GM18867 (cell line): ENCODE results near the gene PTGER3.

Experiments
- ATAC-seq: cut with Tn5 transposase; IDR thresholded peaks from one replicate; pipeline ENCODE4 v1.9.1; 2021; ENCODE audit warnings: mild to moderate bottlenecking, moderate library complexity; ENCODE audit not compliant: unreplicated experiment

The PTGER3 gene

DNA sequence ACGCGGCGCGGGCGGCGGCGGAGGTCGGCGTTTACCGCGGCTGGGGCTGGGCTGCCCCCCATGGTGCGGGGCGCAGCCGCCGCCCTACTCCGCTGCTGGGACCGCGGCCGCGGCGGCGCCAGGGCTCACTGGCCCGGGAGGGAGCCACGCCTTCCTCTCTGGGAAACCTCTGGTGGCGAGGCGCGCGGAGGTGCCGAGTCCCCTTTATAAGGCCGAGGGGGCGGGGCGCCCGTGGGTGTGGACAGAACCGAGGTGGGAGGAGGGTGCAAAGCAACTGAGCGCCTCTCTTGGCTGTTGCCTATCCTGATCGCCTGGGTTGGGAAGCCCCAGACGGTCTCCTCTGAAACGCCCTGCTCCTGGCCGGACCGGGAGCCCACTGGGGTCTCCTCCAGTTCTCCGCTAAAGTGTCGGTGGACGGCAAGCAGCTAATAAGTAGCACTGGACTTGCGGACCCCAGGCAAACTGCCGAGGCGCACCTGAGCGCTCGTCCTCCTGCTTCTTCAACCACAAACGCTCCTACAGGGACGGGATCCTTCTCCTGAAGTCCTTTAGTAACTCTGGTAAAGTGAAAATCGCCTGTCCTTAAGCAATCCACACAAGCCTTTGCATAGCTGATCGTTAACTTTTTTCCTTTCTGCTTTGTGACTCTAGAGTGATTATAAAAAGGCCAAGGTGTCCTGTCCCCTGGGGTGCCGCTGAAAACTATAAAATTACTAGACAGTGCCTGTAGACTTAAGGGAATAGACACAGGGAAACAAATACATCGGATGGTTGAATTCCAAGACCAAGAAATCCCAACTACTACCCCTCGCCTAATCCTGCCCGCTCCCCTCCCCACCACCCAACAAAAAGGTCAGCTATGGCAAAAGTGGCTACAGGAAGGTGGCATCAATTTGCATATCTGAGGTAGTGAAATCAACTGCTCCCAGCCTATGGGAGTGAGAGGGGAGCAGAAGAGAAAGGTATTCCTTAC is at the start of gene PTGER3:
Gene PTGER3 (minus strand): TSS at position 182 of the 973 bp plus-strand sequence. CDS start 239 bp downstream, outside the sequence.
- no peak for ATAC-seq

DNA sequence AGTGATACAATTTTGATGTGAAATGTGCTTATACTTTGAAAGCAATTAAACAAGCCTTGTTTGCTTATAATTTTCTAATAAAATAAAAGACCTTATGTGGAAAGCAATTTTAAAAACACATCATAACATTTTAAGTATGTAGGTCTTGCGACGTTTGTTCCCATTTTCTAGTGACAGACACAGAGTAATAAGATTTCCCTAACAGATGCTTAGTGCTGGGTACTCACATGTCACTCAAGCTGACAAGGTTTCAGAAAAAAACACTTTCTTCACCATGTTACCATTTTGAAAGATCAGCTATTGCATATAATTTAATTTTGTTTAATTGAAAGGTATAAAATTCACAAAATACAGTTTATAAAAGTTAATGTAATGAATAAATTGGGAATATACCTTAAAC is 47.3 kb upstream of the PTGER3 start:
- ATAC-seq = no peak

DNA sequence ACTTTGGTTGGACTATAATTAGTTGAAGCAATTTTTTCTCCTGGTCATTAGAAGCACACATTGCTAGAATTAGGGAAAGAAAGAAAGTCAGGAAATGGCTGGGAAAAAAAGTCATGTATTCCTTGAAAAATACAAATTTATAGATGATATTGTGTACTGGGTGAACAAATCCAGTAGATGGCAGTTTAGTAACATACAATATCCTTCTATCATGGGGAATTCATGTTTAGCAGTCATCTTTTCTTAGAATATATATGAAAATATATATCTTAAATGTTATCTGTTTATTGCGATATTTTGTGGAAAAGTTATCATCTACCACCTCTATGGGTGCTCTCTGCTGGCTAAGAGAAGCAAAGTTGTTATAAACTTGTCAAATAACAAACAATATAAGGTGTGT is 46.3 kb upstream of the PTGER3 start:
- no peak for ATAC-seq

- ATAC-seq = no peak
Measured at GRCh38 chr1:71089536-71090270, 42.1 kb upstream of the PTGER3 start.

DNA sequence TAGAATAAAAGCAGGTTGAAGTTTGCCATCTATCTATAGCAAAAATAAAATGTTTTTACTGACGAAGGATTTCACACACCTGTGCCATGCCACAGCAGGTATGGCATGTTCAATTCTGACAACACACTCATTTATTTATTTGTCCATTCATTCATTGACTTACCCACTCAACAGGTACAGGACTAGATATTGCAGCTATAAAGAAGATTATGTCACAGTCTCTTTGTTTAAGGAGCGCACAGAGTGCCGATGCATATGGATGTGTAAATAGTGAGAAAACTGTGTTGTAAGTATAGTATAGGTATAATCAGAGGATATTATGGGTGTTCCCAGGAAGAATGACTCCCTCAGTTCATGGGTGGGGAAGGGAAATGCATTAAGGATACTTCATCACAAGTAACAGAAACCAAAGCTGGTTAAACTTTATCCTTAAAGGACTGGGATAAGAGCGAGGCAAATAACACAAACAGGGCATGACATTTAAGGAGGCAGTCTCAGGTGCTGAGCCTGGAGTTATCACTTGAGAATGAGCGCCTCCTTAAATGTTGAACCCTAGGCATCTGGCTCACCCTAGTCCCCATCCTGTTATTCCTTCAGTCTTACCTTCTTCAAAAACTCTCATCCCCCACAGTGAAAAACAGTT is 41.1 kb upstream of the PTGER3 start:
- no peak for ATAC-seq

DNA sequence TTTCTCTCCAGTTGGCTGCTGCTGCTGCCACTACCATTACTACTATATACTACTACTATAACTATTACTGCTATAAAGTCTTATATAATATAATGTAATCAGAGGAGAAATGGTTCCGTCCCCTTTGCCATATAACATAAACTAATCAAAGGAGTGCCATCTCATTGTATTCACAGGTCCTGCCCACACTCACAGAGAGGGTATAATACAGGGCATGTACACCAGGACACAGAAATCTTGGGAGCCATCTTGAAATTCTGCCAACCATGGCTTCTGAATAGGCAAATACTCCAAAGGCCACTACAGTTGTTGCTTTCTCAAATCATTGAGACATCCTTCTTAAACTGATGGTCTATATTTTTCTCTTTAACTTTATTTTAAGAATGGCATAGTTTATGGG is 40.1 kb upstream of the PTGER3 start:
- no peak for ATAC-seq

- ATAC-seq = no peak
Measured at GRCh38 chr1:71087060-71087459, 39.4 kb upstream of the PTGER3 start.

GRCh38 chr1:71086331-71086730 is 38.7 kb upstream of the PTGER3 start:
- ATAC-seq = no peak

DNA sequence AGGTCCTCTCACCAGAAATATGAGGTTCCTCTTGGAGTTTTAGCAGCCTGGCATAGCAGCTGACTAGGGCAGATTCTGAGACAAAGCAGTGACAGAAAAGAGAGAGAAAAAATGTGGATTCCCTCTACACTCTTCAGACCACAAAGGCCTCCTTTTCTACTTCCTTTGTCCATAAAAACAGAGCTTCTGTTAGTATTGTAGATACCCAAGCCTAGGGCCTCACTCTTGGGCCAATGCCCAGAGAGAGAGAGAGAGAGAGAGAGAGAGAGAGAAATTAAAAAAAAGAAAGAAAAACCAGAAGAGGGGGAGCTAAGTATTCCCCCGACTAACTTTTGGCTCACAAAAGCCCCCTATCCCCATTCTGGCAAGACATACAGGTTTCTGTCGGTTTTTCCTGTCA is 35.7 kb upstream of the PTGER3 start:
- ATAC-seq = no peak

GRCh38 chr1:71081697-71082080 is 34.1 kb upstream of the PTGER3 start:
- no peak for ATAC-seq

DNA sequence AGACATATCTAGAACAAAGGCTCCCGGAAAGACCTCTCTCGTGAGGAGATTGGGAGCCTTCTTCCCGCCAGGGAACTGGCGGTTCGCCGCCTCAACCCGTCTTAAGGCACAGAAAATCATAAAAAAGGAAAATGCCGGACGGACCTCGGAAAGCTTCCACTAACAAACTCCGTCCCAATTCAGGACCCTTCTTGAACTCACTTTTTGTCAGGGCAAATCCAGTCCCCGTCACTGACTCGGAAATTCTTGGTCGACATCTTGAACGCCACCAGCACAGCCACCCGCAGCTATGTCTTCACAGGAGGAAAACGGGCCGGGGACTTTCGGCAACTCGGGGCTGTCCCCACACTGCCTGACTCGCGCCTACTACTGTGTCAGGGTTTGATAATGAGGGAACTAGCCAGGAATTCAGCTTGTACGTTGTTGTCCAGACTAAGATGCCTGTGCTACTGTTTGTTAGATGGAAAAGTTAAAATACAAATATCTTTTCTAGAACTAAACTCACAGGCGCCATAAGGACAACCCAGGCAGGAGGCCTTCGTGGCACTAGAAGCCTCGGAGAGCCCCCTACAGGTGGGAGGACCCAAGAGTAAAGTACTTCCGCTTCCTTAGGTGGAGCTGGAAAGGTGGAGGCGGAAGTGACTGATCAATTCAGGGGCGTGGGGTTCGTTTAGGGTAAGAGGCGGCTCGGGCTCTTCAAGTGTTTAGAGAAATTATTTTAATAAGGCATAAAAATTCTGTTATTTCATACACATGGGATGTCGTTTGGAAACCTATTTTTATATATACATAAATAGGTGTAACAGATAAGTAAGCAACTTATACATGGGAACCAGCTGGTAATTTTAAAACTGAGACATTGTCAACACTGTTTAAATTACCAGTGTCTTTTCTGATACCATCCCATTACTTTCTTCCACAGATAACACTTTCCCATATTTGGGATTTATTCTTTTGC is 33.4 kb upstream of the PTGER3 start, which contains the start of gene ZRANB2:
Gene ZRANB2 (minus strand): TSS at position 297 of the 958 bp plus-strand sequence. CDS start 40 bp downstream, at position 257.
- ATAC-seq = peak; percentile 99

DNA sequence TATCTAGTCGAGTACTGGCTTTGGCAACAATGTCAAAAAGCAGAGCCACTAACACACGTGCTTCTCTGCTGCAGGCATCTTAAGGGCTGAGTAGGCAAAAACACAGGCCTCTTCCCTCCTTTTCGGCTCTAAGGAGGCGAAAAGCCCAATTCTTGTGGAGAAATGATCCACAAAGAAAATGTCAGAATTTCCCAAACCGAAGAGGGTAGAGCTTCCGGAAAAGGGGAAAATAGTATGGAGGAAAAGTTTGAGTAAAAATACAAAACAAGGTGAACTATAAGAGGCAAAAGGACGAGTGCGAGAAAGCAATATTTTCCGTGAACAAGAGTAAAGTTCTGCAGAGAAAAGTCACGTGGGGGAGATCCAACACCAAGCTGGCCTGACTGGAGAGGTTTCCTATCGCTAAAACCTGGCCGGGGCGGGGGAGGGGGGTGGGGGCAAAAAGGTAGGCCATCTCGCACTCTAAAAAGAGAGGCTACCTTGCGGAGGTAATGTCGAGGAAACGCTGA is 32.7 kb upstream of the PTGER3 start:
- peak; percentile 11 for ATAC-seq

DNA sequence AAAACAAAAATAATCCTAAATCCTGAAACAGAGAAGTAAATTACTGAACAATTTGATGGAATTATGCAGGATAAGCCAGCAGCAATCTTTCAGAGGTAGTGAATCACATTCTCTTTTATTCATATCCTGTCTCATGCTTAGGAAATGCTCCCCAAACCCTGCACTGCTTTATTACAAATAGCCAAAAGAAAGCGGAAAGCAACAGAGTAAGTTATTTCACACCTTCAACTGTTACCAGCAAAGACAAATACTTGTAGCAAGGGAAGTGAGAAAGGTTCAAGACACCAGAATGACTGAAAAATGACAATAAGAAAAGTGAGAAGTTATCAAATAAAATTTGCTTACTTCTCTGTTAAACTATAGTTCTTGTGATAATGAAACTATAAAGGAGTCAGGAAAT is 27.1 kb upstream of the PTGER3 start:
- ATAC-seq = peak; percentile 67

- ATAC-seq = no peak
Measured at GRCh38 chr1:71072273-71072672, 24.7 kb upstream of the PTGER3 start.

DNA sequence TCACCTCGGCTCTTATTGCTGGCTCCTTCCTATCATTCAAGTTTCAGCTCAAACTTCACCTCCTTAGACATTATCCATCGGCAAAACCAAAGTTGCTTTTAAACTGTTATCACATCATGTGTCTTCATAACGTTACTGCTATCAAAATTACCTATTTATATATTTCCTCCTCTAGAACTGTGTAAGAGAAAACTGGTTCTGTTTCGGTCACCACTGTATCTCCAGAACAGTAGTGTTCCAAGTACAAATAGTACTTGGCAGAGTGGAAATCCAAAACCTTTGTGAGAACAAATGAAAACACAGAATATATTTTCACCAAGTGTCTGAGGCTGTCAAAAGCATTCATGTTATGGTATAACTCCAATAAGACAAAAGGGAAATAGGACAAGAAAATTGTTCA is 24.1 kb upstream of the PTGER3 start:
- ATAC-seq = no peak

DNA sequence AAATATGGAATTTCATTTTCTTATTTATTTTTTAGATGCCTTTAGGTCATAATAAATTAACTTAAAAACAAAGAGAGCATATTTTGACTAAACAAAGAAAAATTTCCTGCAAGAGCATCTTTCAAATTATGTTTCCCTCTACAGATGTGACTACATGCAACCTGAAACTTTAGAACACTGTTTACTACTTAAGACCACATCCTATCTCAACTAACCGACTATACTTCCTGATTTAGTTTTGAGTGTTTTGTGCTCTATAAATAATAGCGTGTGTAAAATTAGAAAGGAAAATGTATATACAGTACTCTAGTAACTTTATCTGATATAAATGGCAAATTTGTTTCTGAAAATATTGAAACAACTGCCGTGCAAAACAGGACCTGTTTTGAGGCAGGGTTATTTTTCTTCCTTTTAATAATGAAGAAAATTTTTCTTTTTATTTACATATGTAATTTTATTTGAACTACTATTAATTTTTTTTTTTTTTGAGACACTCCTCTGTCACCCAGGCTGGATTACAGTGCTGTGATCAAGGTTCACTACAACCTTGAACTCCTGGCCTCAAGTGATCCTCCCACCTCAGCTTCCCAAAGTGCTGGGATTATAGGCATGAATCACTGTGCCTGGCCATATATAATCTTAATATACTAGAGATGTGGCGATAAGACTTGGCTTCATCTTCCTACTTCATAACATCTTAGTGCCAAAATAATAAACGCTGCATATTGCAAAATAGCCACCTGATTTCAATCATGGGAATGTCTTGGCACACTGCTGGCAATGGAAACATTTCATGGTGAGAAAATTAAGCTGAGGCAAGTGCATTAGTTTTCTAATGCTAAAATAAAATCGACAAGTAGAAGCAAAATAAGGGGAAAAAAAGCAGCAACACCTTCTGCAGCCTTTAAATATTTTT is 21.0 kb upstream of the PTGER3 start:
- ATAC-seq = peak; percentile 83

- ATAC-seq = no peak
Measured at GRCh38 chr1:71054791-71055190, 7.2 kb upstream of the PTGER3 start.

- ATAC-seq = no peak
Measured at GRCh38 chr1:71054281-71054731, 6.7 kb upstream of the PTGER3 start.

- no peak for ATAC-seq
Measured at GRCh38 chr1:71053758-71054157, 6.1 kb upstream of the PTGER3 start.
